ENCODE measurements around the gene RAI1. TPM values are rescaled to one million over a fixed set of nuclear protein-coding genes. Genes with fewer than 3 reads are reported as not detected.

RAI1 gene
- total and polyA plus RNA-seq, 2 of the 13 experiments (the other 11 are each of a cell fraction or from before 2014, with no cell fraction given), result 3.4 to 5.2 TPM

- TF ChIP-seq, protein P1, sequence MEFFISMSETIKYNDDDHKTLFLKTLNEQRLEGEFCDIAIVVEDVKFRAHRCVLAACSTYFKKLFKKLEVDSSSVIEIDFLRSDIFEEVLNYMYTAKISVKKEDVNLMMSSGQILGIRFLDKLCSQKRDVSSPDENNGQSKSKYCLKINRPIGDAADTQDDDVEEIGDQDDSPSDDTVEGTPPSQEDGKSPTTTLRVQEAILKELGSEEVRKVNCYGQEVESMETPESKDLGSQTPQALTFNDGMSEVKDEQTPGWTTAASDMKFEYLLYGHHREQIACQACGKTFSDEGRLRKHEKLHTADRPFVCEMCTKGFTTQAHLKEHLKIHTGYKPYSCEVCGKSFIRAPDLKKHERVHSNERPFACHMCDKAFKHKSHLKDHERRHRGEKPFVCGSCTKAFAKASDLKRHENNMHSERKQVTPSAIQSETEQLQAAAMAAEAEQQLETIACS (CRISPR knock-in tag; IDR thresholded peaks at IDR 0.05), result peak; percentile 38
- 0 out of 2 replicates have a peak, but pooled peaks have one; percentile 27 for TF ChIP-seq ZNF607 (CRISPR knock-in tag; IDR thresholded peaks at IDR 0.05; ENCODE audit: borderline replicate concordance)
- TF ChIP-seq TBX3 (IDR thresholded peaks at IDR 0.05; ENCODE audit: borderline replicate concordance), result no peak
- no peak for TF ChIP-seq ZNF503 (CRISPR knock-in tag; IDR thresholded peaks at IDR 0.05)
- no peak for TF ChIP-seq RFX3 (CRISPR knock-in tag; IDR thresholded peaks at IDR 0.05)
- no peak for TF ChIP-seq SAFB2 (CRISPR knock-in tag; IDR thresholded peaks at IDR 0.05; ENCODE audit: borderline replicate concordance, low read depth)
- peak; percentile 16 to 34; a peak in 1 of 4 replicates for TF ChIP-seq HMGXB4 (CRISPR knock-in tag; IDR thresholded peaks at IDR 0.05; ENCODE audit: borderline replicate concordance in 1 of 2, low read depth in 1 of 2)
- 0 out of 4 replicates have a peak, but pooled peaks of 1 of the 2 experiments have one; percentile 25 for TF ChIP-seq POLR2A (IDR thresholded peaks at IDR 0.05; ENCODE audit: insufficient read depth in 1 of 2, low read depth in 2 of 2, low read length in 2 of 2)
- TF ChIP-seq PHF8 (CRISPR knock-in tag; IDR thresholded peaks at IDR 0.05), result 0 out of 2 replicates have a peak, but pooled peaks have one; percentile 10
- TF ChIP-seq ELF1 (CRISPR knock-in tag; IDR thresholded peaks at IDR 0.05), result no peak
- no peak for TF ChIP-seq NFIB (CRISPR knock-in tag; IDR thresholded peaks at IDR 0.05; ENCODE audit: borderline replicate concordance)
- peak; percentile 34; the same call in 1 of the 2 replicates for TF ChIP-seq KDM5A (IDR thresholded peaks at IDR 0.05; ENCODE audit: borderline replicate concordance, low read length)
- TF ChIP-seq, protein P2, sequence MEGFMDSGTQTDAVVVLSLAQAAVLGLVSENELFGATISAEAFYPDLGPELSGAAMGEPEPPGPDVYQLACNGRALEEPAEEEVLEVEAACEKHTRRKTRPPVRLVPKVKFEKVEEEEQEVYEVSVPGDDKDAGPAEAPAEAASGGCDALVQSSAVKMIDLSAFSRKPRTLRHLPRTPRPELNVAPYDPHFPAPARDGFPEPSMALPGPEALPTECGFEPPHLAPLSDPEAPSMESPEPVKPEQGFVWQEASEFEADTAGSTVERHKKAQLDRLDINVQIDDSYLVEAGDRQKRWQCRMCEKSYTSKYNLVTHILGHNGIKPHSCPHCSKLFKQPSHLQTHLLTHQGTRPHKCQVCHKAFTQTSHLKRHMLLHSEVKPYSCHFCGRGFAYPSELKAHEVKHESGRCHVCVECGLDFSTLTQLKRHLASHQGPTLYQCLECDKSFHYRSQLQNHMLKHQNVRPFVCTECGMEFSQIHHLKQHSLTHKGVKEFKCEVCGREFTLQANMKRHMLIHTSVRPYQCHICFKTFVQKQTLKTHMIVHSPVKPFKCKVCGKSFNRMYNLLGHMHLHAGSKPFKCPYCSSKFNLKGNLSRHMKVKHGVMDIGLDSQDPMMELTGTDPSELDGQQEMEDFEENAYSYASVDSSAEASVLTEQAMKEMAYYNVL (CRISPR knock-in tag; IDR thresholded peaks at IDR 0.05; ENCODE audit: borderline replicate concordance), result no peak; the same call in 1 of the 2 replicates
- peak; percentile 85 for TF ChIP-seq CREB1 (IDR thresholded peaks at IDR 0.05)
- TF ChIP-seq CREB1 (CRISPR knock-in tag; IDR thresholded peaks at IDR 0.05), result no peak
- no peak for TF ChIP-seq MIER3 (CRISPR knock-in tag; IDR thresholded peaks at IDR 0.05; ENCODE audit: borderline replicate concordance)
- no peak for TF ChIP-seq ZNF850 (CRISPR knock-in tag; conservative IDR thresholded peaks at IDR 0.05)
- no peak for TF ChIP-seq RAD21 (CRISPR knock-in tag; IDR thresholded peaks at IDR 0.05)
- peak; percentile 43; the same call in 1 of the 2 replicates for TF ChIP-seq ZFP91 (CRISPR knock-in tag; IDR thresholded peaks at IDR 0.05; ENCODE audit: borderline replicate concordance)
- no peak for TF ChIP-seq ZNF737 (CRISPR knock-in tag; IDR thresholded peaks at IDR 0.05; ENCODE audit: borderline replicate concordance)
Observed at GRCh38 chr17:17682737-17683680, 1.8 kb downstream of the RAI1 start (continued).

Measured in HepG2 (cell line).